Keratinocyte (primary cell): ENCODE data around the gene TIMM50. TPM values are rescaled to one million over a fixed set of nuclear protein-coding genes. Genes with fewer than 3 reads are reported as not detected.

ENCODE experiments used
- DNase-seq: peaks from one replicate; pipeline ENCODE4 v3.0.0-alpha.2; 2011; ENCODE audit warnings: low read depth, missing footprints, low spot score
- FAIRE-seq: peaks from 2 replicates; lab custom pipeline; 2011; peaks lifted over from hg19 to GRCh38; lab: Jason Lieb, UNC
- H2AFZ ChIP-seq: 2 replicates; pipeline ENCODE4 v1.6.0; 2012; ENCODE audit warnings: low read length, control low read depth, inconsistent platforms; ENCODE audit not compliant: control insufficient read depth
- H3K27ac ChIP-seq: 2 replicates; pipeline ENCODE4 v1.5.1; 2011; ENCODE audit warnings: low read length; ENCODE audit not compliant: control insufficient read depth, insufficient read depth
- H3K27me3 ChIP-seq: 3 replicates; pipeline ENCODE4 v1.6.0; 2011; ENCODE audit warnings: low read length; ENCODE audit not compliant: control insufficient read depth, insufficient read depth; ENCODE audit errors: extremely low read depth
- H3K36me3 ChIP-seq, 2 experiments: 2 replicates in 1 of 2; 3 replicates in 1 of 2; pipeline ENCODE4 v1.5.1; 2011; ENCODE audit warnings: low read length in 2 of 2, mild to moderate bottlenecking in 1 of 2; ENCODE audit not compliant: control insufficient read depth in 2 of 2, insufficient read depth in 2 of 2; ENCODE audit errors: extremely low read depth in 1 of 2
- H3K4me1 ChIP-seq: 3 replicates; pipeline ENCODE4 v1.5.1; 2011; ENCODE audit warnings: low read length; ENCODE audit not compliant: control insufficient read depth, insufficient read depth; ENCODE audit errors: extremely low read depth
- H3K4me2 ChIP-seq: 3 replicates; pipeline ENCODE4 v1.6.0; 2011; ENCODE audit warnings: low read depth, low read length; ENCODE audit not compliant: control insufficient read depth, insufficient read depth; ENCODE audit errors: extremely low read depth
- H3K4me3 ChIP-seq, 3 experiments: fragments of 200-600 bp in 1 of 3; sonication (generic) in 1 of 3; 2 replicates in 2 of 3; 3 replicates in 1 of 3; pipeline ENCODE4 v1.5.1; 2011 to 2016; ENCODE audit warnings: low read length in 3 of 3, mild to moderate bottlenecking in 3 of 3, control low read depth in 2 of 3, inconsistent platforms in 1 of 3, low read depth in 1 of 3, mixed read lengths in 1 of 3, mixed run types in 1 of 3, moderate library complexity in 1 of 3; ENCODE audit not compliant: control insufficient read depth in 2 of 3, insufficient read depth in 2 of 3; ENCODE audit errors: extremely low read depth in 1 of 3
- H3K79me2 ChIP-seq: 2 replicates; pipeline ENCODE4 v1.6.0; 2012; ENCODE audit warnings: low read length; ENCODE audit not compliant: control insufficient read depth, insufficient read depth
- H3K9ac ChIP-seq: 3 replicates; pipeline ENCODE4 v1.6.0; 2011; ENCODE audit warnings: low read length; ENCODE audit not compliant: control insufficient read depth, insufficient read depth; ENCODE audit errors: extremely low read depth
- H3K9me1 ChIP-seq: 3 replicates; pipeline ENCODE4 v1.6.0; 2011; ENCODE audit warnings: low read length; ENCODE audit not compliant: control insufficient read depth, insufficient read depth; ENCODE audit errors: extremely low read depth
- H3K9me3 ChIP-seq: 2 replicates; pipeline ENCODE4 v1.5.1; 2012; ENCODE audit warnings: low read depth, low read length; ENCODE audit not compliant: control insufficient read depth
- H4K20me1 ChIP-seq: 3 replicates; pipeline ENCODE4 v1.6.0; 2011; ENCODE audit warnings: low read length; ENCODE audit not compliant: control insufficient read depth, insufficient read depth; ENCODE audit errors: extremely low read depth
- EZH2 ChIP-seq: IDR thresholded peaks from one replicate; pipeline ENCODE4 v1.6.1; 2012; ENCODE audit warnings: inconsistent platforms, mild to moderate bottlenecking, low read length, moderate library complexity
- dilution Hi-C: fragments of 300-500 bp; cut with MboI; formaldehyde crosslinking; loops from one replicate; pipeline ENCODE4 v1.7.0; 2020; ENCODE audit warnings: low sequenced_read_pairs; ENCODE audit not compliant: extremely low pct_ligation_motif_present
- polyA plus RNA-seq, 5 experiments: library from polyadenylated mRNA; depleted of rRNA in 3 of 5; stranded (reverse) in 3 of 5; stranded (forward) in 1 of 5; unstranded in 1 of 5; fragments of >200 nt; gene quantifications; 1 replicate in 1 of 5; 2 replicates in 3 of 5; 3 replicates in 1 of 5; pipeline versions ENCODE4 v1.2.1 to v1.2.3, GENCODE V29; 2011 to 2012; ENCODE audit warnings: missing spikeins in 2 of 5, low read depth in 1 of 5, low replicate concordance in 1 of 5
- TF ChIP-seq, protein P1 (sequence below), 3 experiments: IDR thresholded peaks in 1 of 3; conservative IDR thresholded peaks in 1 of 3; optimal IDR thresholded peaks in 1 of 3; 2 replicates in 2 of 3; 3 replicates in 1 of 3; pipeline versions ENCODE3 to v1.5.1; 2011; ENCODE audit warnings: low read length in 3 of 3, mild to moderate bottlenecking in 3 of 3, moderate library complexity in 2 of 3, control low read depth in 1 of 3, inconsistent platforms in 1 of 3; ENCODE audit not compliant: insufficient read depth in 2 of 3; ENCODE audit errors: extremely low read depth in 1 of 3

TIMM50 gene
- polyA plus RNA-seq, 1 donor (not counting 4 experiments of a cell fraction or from before 2014, with no cell fraction given): 85.5 TPM

DNA sequence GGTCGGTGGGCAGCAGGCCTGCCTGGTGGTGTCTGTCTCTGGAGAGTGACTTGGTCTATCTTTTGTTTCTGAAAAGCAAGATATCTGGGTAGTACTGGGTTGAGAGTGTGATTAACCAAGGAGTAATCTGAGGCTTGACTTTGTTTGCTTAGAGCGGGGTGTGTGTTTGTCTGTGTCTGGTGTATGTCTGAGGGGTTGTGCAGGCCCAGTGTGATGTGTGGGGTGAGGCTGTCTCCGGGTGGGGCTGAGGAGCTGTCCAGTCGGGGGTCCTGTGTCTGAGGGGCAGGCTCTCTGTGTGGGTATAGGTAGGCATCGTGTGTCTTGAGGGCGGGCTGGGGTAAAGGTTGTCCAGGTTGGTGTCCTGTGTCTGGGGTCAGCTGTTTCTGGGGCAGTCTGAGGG lies 11.1 kb upstream of the TIMM50 start:
- Histone ChIP-seq H3K4me2 (no peak overlapping the region), H3K9me1 (no peaks in the 10 kb centered on the region), H3K9ac (no peak overlapping the region), H3K4me1 (no peaks in the 10 kb centered on the region), H2AFZ (no peak overlapping the region), H4K20me1 (no peaks in the 10 kb centered on the region), H3K79me2 (peaks cover 2% of the 10 kb centered on the region), H3K27me3 (no peaks in the 10 kb centered on the region), H3K27ac (no peak overlapping the region), H3K9me3 (no peaks in the 10 kb centered on the region), H3K4me3 (no peak overlapping the region), H3K36me3 (peaks cover 65 to 80% of the 10 kb centered on the region in 2 experiments)
- DNase-seq (no peak), FAIRE-seq (no peak)
- dilution Hi-C loops: no loop called here
- no peak for TF ChIP-seq EZH2
- TF ChIP-seq, protein P1, sequence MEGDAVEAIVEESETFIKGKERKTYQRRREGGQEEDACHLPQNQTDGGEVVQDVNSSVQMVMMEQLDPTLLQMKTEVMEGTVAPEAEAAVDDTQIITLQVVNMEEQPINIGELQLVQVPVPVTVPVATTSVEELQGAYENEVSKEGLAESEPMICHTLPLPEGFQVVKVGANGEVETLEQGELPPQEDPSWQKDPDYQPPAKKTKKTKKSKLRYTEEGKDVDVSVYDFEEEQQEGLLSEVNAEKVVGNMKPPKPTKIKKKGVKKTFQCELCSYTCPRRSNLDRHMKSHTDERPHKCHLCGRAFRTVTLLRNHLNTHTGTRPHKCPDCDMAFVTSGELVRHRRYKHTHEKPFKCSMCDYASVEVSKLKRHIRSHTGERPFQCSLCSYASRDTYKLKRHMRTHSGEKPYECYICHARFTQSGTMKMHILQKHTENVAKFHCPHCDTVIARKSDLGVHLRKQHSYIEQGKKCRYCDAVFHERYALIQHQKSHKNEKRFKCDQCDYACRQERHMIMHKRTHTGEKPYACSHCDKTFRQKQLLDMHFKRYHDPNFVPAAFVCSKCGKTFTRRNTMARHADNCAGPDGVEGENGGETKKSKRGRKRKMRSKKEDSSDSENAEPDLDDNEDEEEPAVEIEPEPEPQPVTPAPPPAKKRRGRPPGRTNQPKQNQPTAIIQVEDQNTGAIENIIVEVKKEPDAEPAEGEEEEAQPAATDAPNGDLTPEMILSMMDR (optimal IDR thresholded peaks at IDR 0.05 in 1 of 3, IDR thresholded peaks at IDR 0.05 in 1 of 3, conservative IDR thresholded peaks at IDR 0.05 in 1 of 3; ENCODE audit: extremely low read depth in 1 of 3, insufficient read depth in 2 of 3, low read length in 3 of 3): no peak

DNA sequence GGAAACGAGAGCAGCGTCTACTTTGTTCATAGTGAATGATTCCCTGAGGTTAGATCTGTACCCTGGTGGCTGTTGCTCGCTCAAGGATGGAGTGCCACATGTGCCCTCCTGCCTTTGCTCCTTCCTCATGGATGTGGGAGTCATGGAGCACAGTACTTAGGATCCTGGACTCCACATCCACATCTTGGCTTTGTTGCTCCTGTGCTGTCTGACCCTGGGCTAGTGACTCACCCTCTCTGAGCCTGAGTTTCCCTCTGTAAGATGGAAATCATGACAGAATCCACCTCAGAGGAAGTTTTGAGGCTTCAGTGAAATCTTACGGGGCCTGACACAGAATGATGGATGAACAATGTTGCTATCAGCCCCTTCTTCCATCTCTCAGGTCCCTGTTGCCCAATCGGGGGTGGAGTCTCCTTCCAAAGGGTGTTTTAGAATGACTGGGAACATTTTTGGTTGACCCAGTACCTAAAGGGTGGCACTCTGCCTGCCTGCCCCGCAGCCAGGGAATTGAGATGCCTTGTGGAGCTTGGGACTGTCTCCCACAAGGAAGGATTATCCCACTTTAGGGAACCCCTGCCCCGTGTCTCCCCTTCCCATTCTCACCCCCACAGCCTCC lies 9.8 kb upstream of the TIMM50 start:
- Histone ChIP-seq H3K4me1 (no peaks in the 10 kb centered on the region), H3K9me1 (no peaks in the 10 kb centered on the region), H3K9ac (no peak overlapping the region), H3K27ac (no peak overlapping the region), H3K27me3 (no peaks in the 10 kb centered on the region), H3K4me2 (no peak overlapping the region), H3K36me3 (peaks cover 63 to 80% of the 10 kb centered on the region in 2 experiments), H2AFZ (no peak overlapping the region), H4K20me1 (no peaks in the 10 kb centered on the region), H3K4me3 (no peak overlapping the region), H3K9me3 (no peaks in the 10 kb centered on the region), H3K79me2 (no peaks in the 10 kb centered on the region)
- dilution Hi-C loops: no loop called here
- FAIRE-seq: no peak
- TF ChIP-seq, protein P1 (optimal IDR thresholded peaks at IDR 0.05 in 1 of 3, IDR thresholded peaks at IDR 0.05 in 1 of 3, conservative IDR thresholded peaks at IDR 0.05 in 1 of 3; ENCODE audit: extremely low read depth in 1 of 3, insufficient read depth in 2 of 3, low read length in 3 of 3): no peak
- no peak for TF ChIP-seq EZH2
- no peak for DNase-seq
